GM19452 (cell line): ENCODE measurements around the gene UPK1B.
"Not testable (repeated sequence)": the region's sequence is repeated elsewhere in the genome, so short reads cannot be mapped to it uniquely, and the experiment has no call there.

ENCODE experiments used
- ATAC-seq: cut with Tn5 transposase; IDR thresholded peaks from one replicate; pipeline ENCODE4 v1.9.1; 2021; ENCODE audit not compliant: unreplicated experiment

The UPK1B gene

DNA sequence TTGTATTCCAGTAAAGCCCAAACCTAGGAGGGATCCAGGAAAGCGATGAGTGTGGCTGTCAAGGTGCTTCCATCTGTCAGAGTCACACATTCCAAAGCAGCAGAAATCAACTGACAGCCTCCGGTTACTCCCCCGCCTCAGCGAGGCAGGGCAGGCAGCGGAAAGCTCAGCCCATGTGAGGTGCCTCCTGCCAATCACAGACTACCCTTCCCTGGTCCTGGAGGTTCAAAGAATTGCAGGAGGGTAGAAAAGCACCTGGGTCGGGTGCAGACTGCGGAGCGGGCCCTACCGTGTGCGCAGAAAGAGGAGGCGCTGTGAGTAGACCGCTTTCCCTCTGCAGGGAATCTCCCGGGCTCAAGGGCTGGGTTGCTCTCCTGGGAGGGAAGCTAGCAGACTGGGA, at the start of gene UPK1B:
Gene UPK1B, plus strand, starts transcription at position 274 of the 400 bp plus-strand sequence. CDS start 13,144 bp downstream, outside the sequence.
- no peak for ATAC-seq

DNA sequence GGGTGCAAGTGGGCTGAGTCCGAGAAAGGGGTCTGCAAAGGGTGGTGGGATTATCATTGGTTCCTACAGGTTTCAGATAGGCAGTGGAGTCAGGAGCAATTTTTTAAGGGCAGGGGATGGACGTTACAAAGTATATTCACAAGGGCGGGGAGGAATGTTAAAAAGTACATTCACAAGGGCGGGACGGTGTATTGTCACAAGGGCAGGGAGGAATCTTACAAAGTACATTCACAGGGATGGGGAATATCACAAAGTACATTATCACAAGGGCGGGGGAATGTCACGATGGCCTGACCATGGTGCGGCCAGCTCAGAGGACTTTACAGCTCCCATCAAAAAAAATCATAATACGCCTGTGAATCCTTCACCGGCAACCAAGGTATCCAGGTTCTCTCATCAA, 48.1 kb upstream of the UPK1B start:
- ATAC-seq: no peak

DNA sequence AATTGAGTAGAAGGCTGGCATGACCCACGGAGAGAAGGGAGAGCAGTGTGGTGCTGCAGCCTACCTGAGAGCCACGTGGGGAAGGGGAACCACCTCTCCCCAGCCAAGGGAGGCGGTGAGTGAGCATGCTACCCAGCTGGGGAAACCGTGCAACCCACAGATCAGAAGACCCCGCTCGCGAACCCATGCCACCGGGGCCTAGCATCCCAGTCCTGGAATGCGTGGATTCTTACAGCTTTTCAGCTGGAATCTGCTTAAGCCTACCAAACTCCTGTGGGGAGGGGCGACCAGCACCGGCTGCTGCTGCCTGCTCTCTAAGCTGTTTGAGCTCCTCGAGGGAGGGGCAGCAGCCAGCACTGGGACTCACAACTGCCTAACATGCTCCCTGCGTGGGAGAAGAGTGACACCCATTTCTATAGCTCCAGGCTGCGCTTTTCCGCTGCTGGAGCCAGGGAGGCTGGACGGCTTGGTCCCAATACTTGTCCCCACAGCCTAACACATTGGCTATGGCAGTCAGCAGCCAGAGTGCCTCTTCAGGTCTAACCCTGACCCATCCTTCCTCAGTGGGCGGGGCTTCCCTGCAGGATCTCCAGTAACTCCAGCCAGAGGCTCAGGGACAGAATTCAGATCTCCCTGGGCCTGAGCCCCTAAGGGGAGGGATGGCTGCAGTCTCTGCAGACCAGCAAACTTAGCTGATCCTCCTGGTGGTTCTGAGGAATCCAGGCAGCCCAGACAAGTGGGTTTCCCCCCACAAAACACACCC, 47.5 kb upstream of the UPK1B start:
- ATAC-seq: no peak

DNA sequence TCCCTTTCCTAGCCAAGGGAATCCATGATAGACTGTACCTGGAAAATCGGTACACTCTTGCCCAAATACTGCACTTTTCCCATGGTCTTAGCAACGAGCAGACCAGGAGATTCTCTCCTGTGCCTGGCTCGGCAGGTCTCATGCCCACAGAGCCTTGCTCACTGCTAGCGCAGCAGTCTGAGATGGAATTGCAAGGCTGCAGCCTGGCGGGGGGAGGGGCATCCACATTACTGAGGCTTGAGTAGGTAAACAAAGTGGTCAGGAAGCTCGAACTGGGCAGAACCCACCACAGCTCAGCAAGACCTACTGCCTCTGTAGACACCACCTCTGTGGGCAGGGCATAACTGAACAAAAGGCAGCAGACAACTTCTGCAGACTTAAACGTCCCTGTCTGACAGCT, 43.1 kb upstream of the UPK1B start:
- not testable (repeated sequence) for ATAC-seq

DNA sequence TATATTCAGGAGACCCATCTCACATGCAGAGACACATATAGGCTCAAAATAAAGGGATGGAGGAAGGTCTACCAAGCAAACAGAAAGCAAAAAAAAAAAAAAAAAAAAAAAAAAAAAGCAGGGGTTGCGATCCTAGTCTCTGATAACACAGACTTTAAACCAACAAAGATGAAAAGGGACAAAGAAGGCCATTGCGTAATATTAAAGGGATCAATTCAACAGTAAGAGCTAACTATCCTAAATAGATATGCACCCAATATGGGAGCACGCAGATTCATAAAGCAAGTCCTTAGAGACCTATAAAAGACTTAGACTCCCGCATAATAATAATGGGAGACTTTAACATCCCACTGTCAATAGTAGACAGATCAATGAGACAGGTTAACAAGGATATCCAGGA, 41.1 kb upstream of the UPK1B start:
- not testable (repeated sequence) for ATAC-seq

DNA sequence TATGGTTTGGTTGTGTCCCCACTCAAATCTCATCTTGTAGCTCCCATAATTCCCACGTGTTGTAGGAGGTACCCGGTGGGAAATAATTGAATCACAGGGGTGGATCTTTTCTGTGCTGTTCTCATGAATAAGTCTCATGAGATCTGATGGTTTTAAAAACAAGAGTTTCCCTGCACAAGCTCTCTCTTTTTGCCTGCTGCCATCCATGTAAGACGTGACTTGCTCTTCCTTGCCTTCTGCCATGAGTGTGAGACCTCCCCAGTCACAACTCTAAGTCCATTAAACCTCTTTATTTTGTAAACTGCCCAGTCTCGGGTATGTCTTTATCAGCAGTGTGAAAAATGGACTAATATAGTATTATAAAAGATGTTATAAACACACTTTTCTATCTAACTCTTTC, 34.0 kb upstream of the UPK1B start:
- not testable (repeated sequence) for ATAC-seq

DNA sequence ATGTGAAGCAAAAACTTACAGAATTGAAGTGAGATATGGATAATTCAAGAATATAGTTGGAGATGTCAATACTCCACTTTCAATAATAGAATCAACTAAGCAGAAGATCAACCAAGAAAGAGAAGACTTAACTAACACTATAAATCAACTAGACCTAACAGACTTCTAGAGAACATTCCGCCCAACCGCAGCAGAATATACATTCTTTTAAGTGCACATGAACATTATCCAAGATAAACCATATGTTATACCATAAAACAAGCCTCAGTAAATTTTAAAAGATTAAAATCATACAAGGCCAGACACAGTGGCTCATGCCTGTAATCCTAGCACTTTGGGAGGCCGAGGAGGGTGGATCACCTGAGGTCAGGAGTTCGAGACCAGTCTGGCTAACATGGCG, 32.9 kb upstream of the UPK1B start:
- ATAC-seq: no peak

DNA sequence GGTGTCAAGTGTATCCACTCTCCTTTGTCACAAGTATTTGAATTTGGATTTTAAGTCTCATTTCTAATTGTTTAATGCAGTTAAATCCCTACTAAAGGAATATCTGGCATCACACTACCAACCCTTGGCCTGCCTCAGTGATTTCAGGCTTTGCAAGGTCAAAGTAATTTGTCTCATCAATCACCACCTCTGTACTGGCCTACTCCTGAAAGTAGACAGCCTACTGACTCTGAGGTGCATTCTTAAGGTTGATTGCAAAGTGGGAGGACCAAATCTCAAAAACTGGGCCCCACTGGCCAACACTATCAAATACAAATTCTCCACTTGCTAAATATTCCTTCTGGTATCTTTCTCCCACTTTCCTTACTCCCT, 28.3 kb upstream of the UPK1B start:
- peak; percentile 34 for ATAC-seq

DNA sequence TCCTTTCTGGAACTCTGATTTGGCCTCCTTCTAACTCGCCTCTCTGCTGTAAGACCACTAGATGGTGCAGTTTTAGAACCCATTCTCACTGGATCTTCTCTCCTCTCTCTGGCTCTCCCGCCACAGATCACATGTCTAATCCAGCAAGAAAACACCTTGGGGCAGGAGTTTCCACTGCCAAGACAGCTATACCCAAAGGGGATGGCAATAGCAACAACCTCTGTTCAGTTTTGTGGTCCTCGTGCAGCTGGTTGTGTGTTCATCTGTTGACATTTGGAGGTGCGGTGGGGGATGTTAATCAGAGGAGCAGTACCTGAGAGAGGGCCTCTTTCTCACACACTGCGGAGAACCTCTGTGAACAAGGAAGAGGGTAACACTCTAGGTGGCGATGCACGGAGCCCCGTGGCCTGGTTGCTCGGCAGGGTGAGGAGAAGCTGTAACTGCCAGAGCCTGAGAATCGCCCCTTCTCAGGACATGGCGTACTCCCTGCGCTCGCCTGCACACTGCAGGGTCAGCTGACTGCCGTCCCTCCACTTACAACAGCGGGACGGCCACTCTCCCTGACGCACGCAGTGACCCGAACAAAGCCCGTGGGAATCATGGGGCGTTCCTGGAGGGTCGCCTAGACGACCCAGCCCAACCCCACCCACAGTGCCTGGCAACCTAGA, 27.8 kb upstream of the UPK1B start, which contains the start of gene TEX55:
Gene TEX55, plus strand, starts transcription at position 666 of the 668 bp plus-strand sequence. CDS start 25 bp downstream, outside the sequence.
- ATAC-seq: peak; percentile 59

DNA sequence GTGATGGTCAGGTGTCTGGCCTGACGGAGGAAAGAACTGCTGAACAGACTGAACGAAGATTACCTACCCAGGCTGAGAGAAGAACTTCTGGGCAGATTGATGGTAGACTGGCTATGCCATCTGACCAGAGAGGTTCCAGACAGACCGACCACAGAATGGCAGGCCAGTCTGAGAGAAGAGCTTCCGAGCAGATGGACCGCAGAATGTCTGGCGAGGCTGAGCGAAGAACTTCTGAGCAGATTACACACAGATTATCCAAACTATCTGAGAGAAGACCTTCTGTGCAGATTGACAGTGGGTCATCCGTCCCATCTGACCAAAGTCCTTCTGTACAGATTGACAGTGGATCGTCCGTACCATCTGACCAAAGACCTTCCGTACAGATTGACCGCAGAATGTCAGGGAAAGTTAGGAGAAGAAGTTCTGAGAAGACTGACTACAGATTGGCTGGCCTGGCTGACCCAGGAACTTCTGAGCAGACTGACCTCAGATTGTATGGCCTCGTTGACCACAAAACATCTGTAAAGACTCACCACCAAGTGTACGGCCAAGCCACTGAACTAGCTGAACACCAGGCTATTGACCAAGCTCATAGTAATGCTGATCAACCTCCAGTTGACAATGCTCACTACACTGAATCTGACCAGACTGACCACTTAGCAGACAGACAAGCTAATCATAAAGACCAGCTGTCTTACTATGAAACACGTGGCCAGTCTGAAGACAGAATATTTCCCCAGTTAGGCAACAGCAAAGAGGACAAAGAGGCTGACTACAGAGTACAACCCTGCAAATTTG, 26.6 kb upstream of the UPK1B start:
- no peak for ATAC-seq

DNA sequence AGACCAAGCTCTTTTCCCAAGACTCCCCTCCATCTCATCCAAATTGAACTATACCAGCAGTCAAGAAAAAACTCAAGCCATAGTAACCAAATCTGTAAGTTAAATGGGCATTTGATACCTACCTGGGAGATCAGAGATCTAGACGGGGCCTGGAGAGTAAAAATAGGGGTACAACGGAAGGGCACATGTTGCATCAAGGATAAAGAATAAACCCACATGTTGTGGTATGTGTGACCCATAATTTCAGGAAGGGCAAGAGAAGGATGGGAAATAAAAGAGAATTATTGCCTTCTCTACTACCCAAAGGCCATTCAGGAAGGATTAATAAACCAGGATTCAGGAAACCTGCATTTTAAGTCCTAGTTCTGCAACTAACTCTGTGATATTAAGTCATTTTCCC, 25.9 kb upstream of the UPK1B start:
- ATAC-seq: no peak

DNA sequence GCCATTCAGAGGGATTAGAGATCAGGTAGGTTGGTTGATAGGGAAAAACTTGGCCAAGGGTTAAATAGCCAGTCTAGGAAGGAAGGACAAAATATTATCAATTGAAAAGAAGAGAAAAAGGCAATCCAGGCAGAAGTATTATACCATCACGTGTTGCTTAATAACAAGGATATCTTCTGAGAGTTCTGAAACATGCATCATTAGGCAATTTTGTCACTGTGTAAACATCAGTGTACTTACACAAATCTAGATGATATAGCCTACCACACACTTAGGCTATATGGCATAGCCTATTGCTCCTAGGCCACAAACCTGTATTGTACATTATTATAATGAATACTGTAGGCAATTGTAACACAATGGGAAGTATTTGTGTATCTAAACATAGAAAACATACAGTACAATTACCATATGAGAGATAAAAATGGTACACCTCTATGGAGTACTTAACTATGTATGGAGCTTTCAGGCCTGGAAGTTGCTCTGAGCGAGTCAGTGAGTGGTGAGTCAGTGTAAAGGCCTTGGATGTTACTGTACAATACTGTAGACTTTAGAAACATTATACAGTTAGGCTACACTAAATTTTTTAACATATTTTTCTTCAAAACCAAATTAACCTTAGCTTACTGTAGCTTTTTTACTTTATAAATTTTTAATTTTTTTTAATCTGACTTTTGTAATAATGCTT, 24.8 kb upstream of the UPK1B start:
- no peak for ATAC-seq

DNA sequence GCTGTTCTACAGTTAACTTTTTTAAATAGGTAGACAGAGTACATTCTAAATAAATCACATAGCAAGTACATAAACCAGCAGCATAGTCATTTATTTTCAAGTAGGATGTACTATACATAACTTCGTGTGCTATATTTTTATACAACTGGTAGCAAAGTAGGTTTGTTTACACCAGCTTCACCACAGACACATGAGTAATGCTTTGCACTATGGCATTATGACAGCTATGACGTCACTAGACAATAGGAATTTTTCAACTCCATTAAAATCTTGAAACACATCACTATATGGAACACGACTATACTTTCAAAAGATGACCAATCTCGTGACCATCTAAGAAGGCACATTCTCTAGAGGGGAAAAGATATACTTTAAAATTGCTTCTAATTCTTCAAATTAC, 23.9 kb upstream of the UPK1B start:
- no peak for ATAC-seq

DNA sequence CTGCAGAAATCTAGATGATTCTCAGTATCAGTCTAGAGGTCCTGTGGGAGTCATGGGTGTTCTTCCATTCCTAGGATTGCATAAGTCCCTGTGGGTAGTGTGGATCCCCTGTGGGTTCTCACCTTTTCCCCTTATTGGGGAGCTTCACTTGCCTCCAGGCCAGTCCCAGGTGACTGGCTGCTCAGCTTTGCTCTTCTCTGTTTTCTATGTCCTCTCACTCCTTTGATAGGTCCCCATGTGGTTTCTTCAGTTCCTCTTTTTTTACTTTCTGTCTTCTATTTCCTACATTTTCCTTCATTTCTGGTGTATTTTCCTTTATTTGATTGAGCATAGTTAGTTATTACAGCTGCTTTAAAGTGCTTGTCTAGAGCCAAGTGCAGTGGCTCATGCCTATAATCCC, 16.5 kb upstream of the UPK1B start:
- no peak for ATAC-seq

DNA sequence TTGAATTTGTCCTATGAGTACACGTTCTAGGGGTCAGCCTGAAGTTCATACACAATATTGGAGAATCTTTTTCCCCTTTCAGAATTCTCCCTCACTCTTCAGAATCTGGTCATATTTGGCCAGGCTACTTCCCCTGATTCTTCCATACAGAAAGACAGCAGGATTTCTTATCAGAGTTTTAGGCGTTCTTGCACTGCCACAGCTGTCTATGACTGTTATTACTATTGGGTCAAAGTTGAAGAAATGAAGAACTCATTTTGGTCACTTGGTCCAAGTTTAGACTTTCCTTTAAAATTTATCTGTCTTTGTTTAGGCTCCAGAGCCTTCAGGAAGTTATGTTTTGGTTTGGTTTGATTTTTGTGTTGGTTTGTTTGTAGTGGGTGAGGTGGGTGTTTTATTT, 15.4 kb upstream of the UPK1B start:
- ATAC-seq: no peak

DNA sequence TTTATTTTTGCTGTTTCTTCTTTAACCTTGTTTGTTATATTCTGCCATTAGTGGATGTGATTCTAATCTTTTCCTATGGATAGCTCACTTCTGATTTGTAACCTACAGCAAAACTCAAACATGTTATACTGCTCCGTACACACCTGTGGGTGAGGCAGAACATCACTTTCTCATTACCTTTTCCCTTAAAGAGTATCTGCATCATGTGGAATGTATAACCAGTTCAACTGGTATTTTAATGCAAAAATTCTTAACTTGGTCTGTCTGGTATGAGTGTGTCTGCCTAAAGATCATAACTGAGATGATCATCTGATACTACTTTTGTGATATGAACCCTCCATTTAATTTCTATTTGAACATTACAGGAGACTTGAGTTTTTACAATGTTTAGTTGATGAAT, 13.0 kb upstream of the UPK1B start:
- no peak for ATAC-seq

DNA sequence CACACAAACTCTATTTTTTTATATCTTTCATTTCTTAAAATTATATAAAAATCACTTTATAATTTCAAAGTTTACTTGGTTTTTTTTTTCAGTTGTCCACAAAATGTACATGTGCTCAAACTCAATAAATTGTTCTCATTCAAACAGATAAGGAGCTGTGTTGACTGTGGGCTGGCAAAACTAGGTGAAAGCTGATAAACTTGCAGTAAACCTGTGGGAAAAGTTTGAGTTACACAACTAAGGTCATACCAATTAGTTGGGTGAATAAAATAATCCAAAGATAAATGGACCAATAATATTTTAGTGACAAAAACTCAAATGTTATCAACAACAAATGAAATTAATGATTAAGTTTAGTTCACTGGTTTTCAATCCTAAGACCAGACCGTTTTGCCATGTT, 12.6 kb upstream of the UPK1B start:
- no peak for ATAC-seq

DNA sequence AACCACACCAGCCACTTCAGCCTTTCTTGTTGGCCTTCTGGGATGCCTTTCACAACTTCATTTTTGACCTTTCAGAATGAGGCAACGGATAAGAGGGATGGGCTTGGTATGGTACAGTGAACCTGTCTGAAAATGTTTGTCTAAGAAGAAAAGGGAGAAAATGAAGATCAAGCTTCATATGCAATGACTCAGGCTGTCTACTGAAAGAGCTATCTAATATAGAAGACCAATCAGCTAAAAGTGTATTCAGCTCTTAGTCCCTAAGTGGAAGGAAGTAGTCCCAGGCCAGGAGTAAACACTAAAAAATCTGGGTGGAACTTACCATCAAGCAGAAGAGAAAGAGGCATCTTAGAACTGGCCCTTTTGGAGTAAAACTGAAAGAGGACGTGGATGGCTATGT, 12.2 kb upstream of the UPK1B start:
- no peak for ATAC-seq

DNA sequence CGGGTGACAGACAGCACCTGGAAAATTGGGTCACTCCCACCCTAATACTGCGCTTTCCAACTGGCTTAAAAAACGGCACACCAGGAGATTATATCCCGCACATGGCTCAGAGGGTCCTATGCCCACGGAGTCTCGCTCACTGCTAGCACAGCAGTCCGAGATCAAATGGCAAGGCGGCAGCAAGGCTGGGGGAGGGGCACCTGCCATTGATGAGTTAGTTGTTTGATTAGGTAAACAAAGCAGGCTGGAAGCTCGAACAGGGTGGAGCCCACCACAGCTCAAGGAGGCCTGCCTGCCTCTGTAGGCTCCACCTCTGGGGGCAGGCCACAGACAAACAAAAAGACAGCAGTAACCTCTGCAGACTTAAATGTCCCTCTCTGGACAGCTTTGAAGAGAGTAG, 8.7 kb upstream of the UPK1B start:
- not testable (repeated sequence) for ATAC-seq

DNA sequence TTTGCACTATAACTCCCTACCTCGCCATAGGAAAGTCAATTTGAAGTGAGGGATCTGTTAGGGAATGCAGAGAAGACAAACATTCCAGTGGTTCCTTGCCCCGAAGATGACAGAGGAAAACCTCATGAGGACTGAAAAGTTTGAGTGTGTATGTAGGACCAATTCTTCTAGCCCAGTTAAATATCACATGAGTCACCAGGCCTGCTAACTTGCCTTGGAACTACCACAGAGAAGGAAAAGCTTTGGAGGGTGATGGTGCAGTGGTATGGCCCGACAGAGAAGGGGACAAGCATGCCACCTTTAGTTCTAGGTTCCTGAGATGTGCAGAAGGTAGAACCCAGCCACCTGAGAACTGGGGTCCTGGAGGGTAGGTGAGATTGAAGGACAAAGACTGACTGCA, 2.6 kb upstream of the UPK1B start:
- ATAC-seq: no peak
